Measurements from ENCODE around the gene MANF. TPM values are rescaled to one million over a fixed set of nuclear protein-coding genes. Genes with fewer than 3 reads are reported as not detected.

The MANF gene
- total RNA-seq, 2 donors from 2014 or later: 198 to 250 TPM

DNA sequence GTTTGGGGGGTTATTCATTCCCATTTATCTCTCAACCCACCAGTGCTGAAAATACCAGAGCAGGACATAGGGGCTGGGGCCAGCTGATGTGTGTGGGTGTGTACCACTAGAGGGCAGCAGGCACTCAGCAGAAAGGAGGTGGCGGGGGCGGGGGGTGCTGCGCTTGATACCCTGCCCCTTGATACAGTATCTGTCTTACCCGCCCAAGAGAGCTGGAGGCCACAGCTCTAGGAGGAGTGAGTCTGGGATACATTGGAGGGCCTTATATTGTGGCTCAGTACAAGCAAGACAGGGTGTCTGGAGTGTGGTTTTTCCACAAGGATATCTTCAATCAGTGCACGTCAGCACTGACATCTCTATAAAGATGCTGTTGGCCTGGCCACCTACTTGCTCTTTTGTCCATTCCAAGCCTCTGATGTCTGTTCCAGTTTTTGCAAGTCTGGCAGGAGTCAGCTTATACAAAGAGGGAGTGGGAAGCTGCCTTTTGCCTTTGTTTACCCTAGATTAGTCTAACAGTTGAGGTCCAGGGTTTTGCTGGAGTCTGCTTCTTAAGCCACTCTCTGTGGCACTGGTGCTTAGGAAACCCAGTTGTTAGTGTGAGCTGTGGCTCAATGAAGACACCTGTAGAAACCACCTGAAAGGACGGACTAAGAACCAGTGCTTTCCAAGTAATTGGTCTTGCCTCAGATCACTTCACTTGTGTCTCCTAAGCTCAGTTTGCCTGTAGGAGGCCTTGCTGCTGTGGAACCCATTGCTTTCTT, 4.5 kb downstream of the MANF start:
- peaks cover 54 to 58% of the 10 kb centered on the region in 2 donors for H3K4me1 Mint-ChIP-seq (ENCODE audit: low read depth in 2 of 2)
- peak overlapping the region; percentile 45 to 72 for H3K27ac Mint-ChIP-seq
- no peak for DNase-seq (ENCODE audit: low spot score)

GRCh38 chr3:51390246-51391074, 5.4 kb downstream of the MANF start:
- H3K4me1 Mint-ChIP-seq (ENCODE audit: low read depth in 2 of 2): peaks cover 61 to 66% of the 10 kb centered on the region in 2 donors
- no peaks in the 10 kb centered on the region for H3K27me3 Mint-ChIP-seq
- peak overlapping the region in 1 of 2 donors; percentile 51 for H3K27ac Mint-ChIP-seq
- DNase-seq (ENCODE audit: low spot score) (no peak), ATAC-seq (peak; percentile 8 to 13)
- H3K9me3 Mint-ChIP-seq: no peaks in the 10 kb centered on the region
- peak overlapping the region; percentile 77 for H3K4me3 Mint-ChIP-seq
- H3K36me3 Mint-ChIP-seq: peaks cover 31% of the 10 kb centered on the region

More for the DNA sequence above, 4.5 kb downstream of the MANF start:
- no peak for ATAC-seq
- Mint-ChIP-seq H3K36me3 (peaks cover 25% of the 10 kb centered on the region), H3K27me3 (no peaks in the 10 kb centered on the region), H3K9me3 (no peaks in the 10 kb centered on the region), H3K4me3 (peak overlapping the region; percentile 52)

GRCh38 chr3:51391075-51391565, 6.0 kb downstream of the MANF start, which contains the start of gene RBM15B:
RBM15B (plus strand) TSS chr3:51391285; CDS start chr3:51391400, 115 bp downstream.
- H3K27me3 Mint-ChIP-seq: no peaks in the 10 kb centered on the region
- H3K4me1 Mint-ChIP-seq (ENCODE audit: low read depth in 2 of 2): peaks cover 56 to 61% of the 10 kb centered on the region in 2 donors
- no peaks in the 10 kb centered on the region for H3K9me3 Mint-ChIP-seq
- peaks cover 28% of the 10 kb centered on the region for H3K36me3 Mint-ChIP-seq
- peak; percentile 98 for DNase-seq (ENCODE audit: low spot score)
- H3K27ac Mint-ChIP-seq: peak within 1 kb of the TSS in 1 of 2 donors; percentile 67
- peak within 1 kb of the TSS; percentile 81 for H3K4me3 Mint-ChIP-seq
- ATAC-seq: peak; percentile 97 to 98

DNA sequence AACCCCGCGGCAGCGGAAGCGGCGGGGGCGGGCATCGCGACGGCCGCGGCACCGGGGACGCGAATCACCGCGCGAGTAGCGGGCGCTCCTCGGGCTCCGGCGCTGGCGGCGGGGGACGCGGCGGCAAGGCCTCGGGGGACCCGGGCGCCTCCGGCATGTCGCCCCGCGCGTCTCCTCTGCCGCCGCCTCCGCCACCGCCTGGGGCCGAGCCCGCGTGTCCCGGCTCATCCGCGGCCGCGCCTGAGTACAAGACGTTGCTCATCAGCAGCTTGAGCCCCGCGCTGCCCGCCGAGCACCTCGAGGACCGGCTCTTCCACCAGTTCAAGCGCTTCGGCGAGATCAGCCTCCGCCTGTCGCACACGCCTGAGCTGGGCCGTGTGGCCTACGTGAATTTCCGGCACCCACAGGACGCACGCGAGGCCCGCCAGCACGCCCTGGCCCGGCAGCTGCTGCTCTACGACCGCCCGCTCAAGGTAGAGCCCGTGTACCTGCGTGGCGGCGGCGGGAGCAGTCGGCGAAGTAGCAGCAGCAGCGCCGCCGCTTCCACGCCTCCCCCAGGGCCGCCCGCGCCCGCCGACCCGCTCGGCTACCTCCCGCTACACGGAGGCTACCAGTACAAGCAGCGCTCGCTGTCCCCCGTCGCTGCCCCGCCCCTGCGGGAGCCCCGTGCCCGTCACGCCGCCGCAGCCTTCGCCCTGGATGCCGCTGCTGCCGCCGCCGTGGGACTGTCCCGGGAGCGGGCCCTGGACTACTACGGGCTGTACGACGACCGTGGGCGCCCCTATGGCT, 6.7 kb downstream of the MANF start:
- Mint-ChIP-seq H3K9me3 (no peaks in the 10 kb centered on the region), H3K27ac (peak overlapping the region in 1 of 2 donors; percentile 67), H3K4me3 (peak overlapping the region; percentile 81), H3K27me3 (no peaks in the 10 kb centered on the region), H3K36me3 (peaks cover 22% of the 10 kb centered on the region), H3K4me1 (ENCODE audit: low read depth in 2 of 2) (peaks cover 56 to 61% of the 10 kb centered on the region in 2 donors)
- peak; percentile 63 for DNase-seq (ENCODE audit: low spot score)
- ATAC-seq: peak; percentile 3 to 47

GRCh38 chr3:51392355-51393133, 7.5 kb downstream of the MANF start:
- H3K36me3 Mint-ChIP-seq: peaks cover 20% of the 10 kb centered on the region
- peak overlapping the region; percentile 81 for H3K4me3 Mint-ChIP-seq
- no peaks in the 10 kb centered on the region for H3K27me3 Mint-ChIP-seq
- peaks cover 57 to 59% of the 10 kb centered on the region in 2 donors for H3K4me1 Mint-ChIP-seq (ENCODE audit: low read depth in 2 of 2)
- H3K9me3 Mint-ChIP-seq: no peaks in the 10 kb centered on the region
- ATAC-seq (no peak), DNase-seq (ENCODE audit: low spot score) (no peak)
- H3K27ac Mint-ChIP-seq: peak overlapping the region; percentile 39 to 67

- DNase-seq (ENCODE audit: low spot score) (no peak), ATAC-seq (no peak)
- Mint-ChIP-seq H3K9me3 (no peaks in the 10 kb centered on the region), H3K4me1 (ENCODE audit: low read depth in 2 of 2) (peaks cover 53% of the 10 kb centered on the region in 2 donors), H3K36me3 (peaks cover 14% of the 10 kb centered on the region), H3K27me3 (no peaks in the 10 kb centered on the region), H3K4me3 (peak overlapping the region; percentile 81), H3K27ac (peak overlapping the region; percentile 39 to 67)
Measured at GRCh38 chr3:51393134-51393495, 8.0 kb downstream of the MANF start.

GRCh38 chr3:51393564-51393963, 8.5 kb downstream of the MANF start:
- peak overlapping the region; percentile 67 to 84 for H3K27ac Mint-ChIP-seq
- H3K9me3 Mint-ChIP-seq: no peaks in the 10 kb centered on the region
- H3K4me3 Mint-ChIP-seq: peak overlapping the region; percentile 67
- ATAC-seq (no peak), DNase-seq (ENCODE audit: low spot score) (no peak)
- peaks cover 50% of the 10 kb centered on the region in 2 donors for H3K4me1 Mint-ChIP-seq (ENCODE audit: low read depth in 2 of 2)
- no peaks in the 10 kb centered on the region for H3K27me3 Mint-ChIP-seq
- peaks cover 14% of the 10 kb centered on the region for H3K36me3 Mint-ChIP-seq

- Mint-ChIP-seq H3K9me3 (no peaks in the 10 kb centered on the region), H3K27ac (peak overlapping the region; percentile 68 to 84), H3K27me3 (no peaks in the 10 kb centered on the region), H3K4me3 (peak overlapping the region; percentile 67), H3K36me3 (peaks cover 14% of the 10 kb centered on the region), H3K4me1 (ENCODE audit: low read depth in 2 of 2) (peaks cover 43 to 45% of the 10 kb centered on the region in 2 donors)
- DNase-seq (ENCODE audit: low spot score) (no peak), ATAC-seq (no peak)
Measured at GRCh38 chr3:51394541-51394940, 9.4 kb downstream of the MANF start.

DNA sequence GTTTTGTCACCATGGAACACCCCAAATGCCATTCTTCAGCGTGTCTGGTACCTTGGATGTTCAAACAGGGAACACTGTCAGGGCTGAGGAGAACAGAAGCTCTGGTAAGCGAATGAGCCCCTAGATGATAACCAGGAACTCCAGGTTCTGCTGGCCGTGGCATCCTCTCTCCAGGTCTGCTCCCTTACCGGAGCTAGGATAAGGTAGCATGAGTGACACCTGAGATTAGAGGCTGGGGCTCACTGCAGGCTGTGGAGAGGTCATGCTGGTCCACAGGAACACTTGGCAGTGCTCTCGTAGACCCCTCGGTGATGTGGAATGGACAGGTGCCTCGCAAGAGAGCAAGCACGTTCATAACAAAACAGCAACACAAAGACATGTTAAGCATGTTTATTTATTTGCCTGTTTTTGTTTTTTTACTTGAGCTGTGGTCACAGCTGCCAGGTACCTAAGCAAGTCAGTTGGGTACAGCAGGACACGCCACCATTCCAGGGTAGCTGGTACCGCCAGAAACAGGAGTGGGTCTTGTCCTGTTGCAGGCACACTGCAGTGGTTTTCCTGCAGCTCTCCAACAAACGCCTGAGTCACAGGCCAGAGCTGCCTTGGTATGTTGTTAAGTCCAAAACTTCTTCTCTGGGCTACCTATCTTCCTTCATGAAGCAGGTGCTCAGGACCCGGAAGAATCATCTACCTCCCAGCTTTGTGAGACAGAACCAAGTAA, 10.6 kb downstream of the MANF start:
- Mint-ChIP-seq H3K9me3 (no peaks in the 10 kb centered on the region), H3K36me3 (peaks cover 14% of the 10 kb centered on the region), H3K27ac (peak overlapping the region; percentile 68 to 84), H3K27me3 (no peaks in the 10 kb centered on the region), H3K4me3 (no peak overlapping the region), H3K4me1 (ENCODE audit: low read depth in 2 of 2) (peaks cover 35 to 41% of the 10 kb centered on the region in 2 donors)
- ATAC-seq (no peak), DNase-seq (ENCODE audit: low spot score) (no peak)

- Mint-ChIP-seq H3K27ac (peak overlapping the region; percentile 62 to 74), H3K4me3 (no peak overlapping the region), H3K36me3 (peaks cover 14% of the 10 kb centered on the region), H3K9me3 (no peaks in the 10 kb centered on the region), H3K27me3 (no peaks in the 10 kb centered on the region), H3K4me1 (ENCODE audit: low read depth in 2 of 2) (peaks cover 33 to 39% of the 10 kb centered on the region in 2 donors)
- no peak for ATAC-seq
- no peak for DNase-seq (ENCODE audit: low spot score)
Measured at GRCh38 chr3:51396401-51396800, 11.3 kb downstream of the MANF start.

- DNase-seq (ENCODE audit: low spot score) (no peak), ATAC-seq (no peak)
- H3K4me1 Mint-ChIP-seq (ENCODE audit: low read depth in 2 of 2): peaks cover 33 to 39% of the 10 kb centered on the region in 2 donors
- no peak overlapping the region for H3K4me3 Mint-ChIP-seq
- H3K36me3 Mint-ChIP-seq: peaks cover 14% of the 10 kb centered on the region
- H3K27ac Mint-ChIP-seq: peak overlapping the region; percentile 62 to 74
- H3K9me3 Mint-ChIP-seq: no peaks in the 10 kb centered on the region
- no peaks in the 10 kb centered on the region for H3K27me3 Mint-ChIP-seq
Measured at GRCh38 chr3:51397392-51397791, 12.3 kb downstream of the MANF start.

- Mint-ChIP-seq H3K4me3 (no peak overlapping the region), H3K36me3 (peaks cover 20% of the 10 kb centered on the region), H3K4me1 (ENCODE audit: low read depth in 2 of 2) (peaks cover 26 to 37% of the 10 kb centered on the region in 2 donors), H3K9me3 (no peaks in the 10 kb centered on the region), H3K27me3 (no peaks in the 10 kb centered on the region), H3K27ac (no peak overlapping the region)
- ATAC-seq: no peak
- DNase-seq (ENCODE audit: low spot score): no peak
Measured at GRCh38 chr3:51398595-51399310, 13.7 kb downstream of the MANF start.

Measured in natural killer cell treated with Interleukin-12 subunit alpha and Interleukin-12 subunit beta and Interleukin-15 and Interleukin-18, amount 100 ng/mL, for 72 hours (primary cell).